ENCODE results near the gene LAMP2. TPM values are rescaled to one million over a fixed set of nuclear protein-coding genes. Genes with fewer than 3 reads are reported as not detected.

Gene LAMP2
- total and polyA plus RNA-seq, 2 experiments from 2014 or later: 175 to 275 TPM

- no peak overlapping the region for H3K4me3 ChIP-seq
- no peak overlapping the region for H3K9ac ChIP-seq
- no peak overlapping the region for H2AFZ ChIP-seq
- H3F3A ChIP-seq (ENCODE audit: insufficient read depth): no peaks in the 10 kb centered on the region
- H3K79me2 ChIP-seq (ENCODE audit: insufficient read depth): no peaks in the 10 kb centered on the region
- H3K27me3 ChIP-seq (replicated peaks; ENCODE audit: insufficient read depth): no peaks in the 10 kb centered on the region
- no peak overlapping the region for H3K4me2 ChIP-seq (ENCODE audit: unreplicated experiment)
- TF ChIP-seq EZH2 (IDR thresholded peaks at IDR 0.05; ENCODE audit: insufficient read depth, poor library complexity, severe bottlenecking): no peak
- TF ChIP-seq EZH2phosphoT487 (IDR thresholded peaks at IDR 0.05; ENCODE audit: insufficient read depth, low read depth): no peak
- no peaks in the 10 kb centered on the region for H4K20me1 ChIP-seq (ENCODE audit: insufficient read depth)
- H3K36me3 ChIP-seq (ENCODE audit: low read depth): no peaks in the 10 kb centered on the region; the same call in 1 of the 2 replicates
- in situ Hi-C loops (cut with MboI): no loop called here
- H3K4me1 ChIP-seq (ENCODE audit: insufficient read depth): no peaks in the 10 kb centered on the region
- H3K9me3 ChIP-seq (ENCODE audit: low read depth): no peaks in the 10 kb centered on the region
- no peaks in the 10 kb centered on the region for H3K9me2 ChIP-seq (ENCODE audit: insufficient read depth)
- H3K27ac ChIP-seq: no peak overlapping the region
- DNase-seq: peak; percentile 23
- 96 to 100% methylated on average over 3 of the region's 3 CpGs for whole genome bisulfite sequencing, 2 experiments (ENCODE audit: low coverage in 1 of 2, low lambda C conversion rate in 2 of 2, missing lambda C conversion rate in 2 of 2)
Observed at GRCh38 chrX:120450163-120450562, 18.9 kb downstream of the LAMP2 start.

- in situ Hi-C loops (cut with MboI): no loop called here
- no peak overlapping the region for H3K4me3 ChIP-seq
- H3K27me3 ChIP-seq (replicated peaks; ENCODE audit: insufficient read depth): no peaks in the 10 kb centered on the region
- H3K9me2 ChIP-seq (ENCODE audit: insufficient read depth): no peaks in the 10 kb centered on the region
- H3K79me2 ChIP-seq (ENCODE audit: insufficient read depth): no peaks in the 10 kb centered on the region
- H2AFZ ChIP-seq: no peak overlapping the region
- H3K4me2 ChIP-seq (ENCODE audit: unreplicated experiment): no peak overlapping the region
- 40 to 44% methylated on average over 8 of the region's 8 CpGs for WGBS, 2 experiments (ENCODE audit: low coverage in 1 of 2, low lambda C conversion rate in 2 of 2, missing lambda C conversion rate in 2 of 2)
- no peaks in the 10 kb centered on the region for H4K20me1 ChIP-seq (ENCODE audit: insufficient read depth)
- no peak overlapping the region for H3K9ac ChIP-seq
- no peaks in the 10 kb centered on the region for H3K9me3 ChIP-seq (ENCODE audit: low read depth)
- no peaks in the 10 kb centered on the region for H3F3A ChIP-seq (ENCODE audit: insufficient read depth)
- no peaks in the 10 kb centered on the region for H3K4me1 ChIP-seq (ENCODE audit: insufficient read depth)
- H3K27ac ChIP-seq: no peak overlapping the region
- H3K36me3 ChIP-seq (ENCODE audit: low read depth): no peaks in the 10 kb centered on the region; the same call in 1 of the 2 replicates
- DNase-seq: peak; percentile 59
- no peak for TF ChIP-seq EZH2 (IDR thresholded peaks at IDR 0.05; ENCODE audit: insufficient read depth, poor library complexity, severe bottlenecking)
- no peak for TF ChIP-seq EZH2phosphoT487 (IDR thresholded peaks at IDR 0.05; ENCODE audit: insufficient read depth, low read depth)
Observed at GRCh38 chrX:120446498-120446897, 22.6 kb downstream of the LAMP2 start.

- H3K9me2 ChIP-seq (ENCODE audit: insufficient read depth): no peaks in the 10 kb centered on the region
- in situ Hi-C loops (cut with MboI): no loop called here
- H3F3A ChIP-seq (ENCODE audit: insufficient read depth): no peaks in the 10 kb centered on the region
Observed at GRCh38 chrX:120439921-120440320, 29.2 kb downstream of the LAMP2 start.

GRCh38 chrX:120429776-120430540 is 39.1 kb downstream of the LAMP2 start:
- Histone ChIP-seq H3F3A (ENCODE audit: insufficient read depth) (no peaks in the 10 kb centered on the region), H3K4me3 (no peak overlapping the region), H3K9me2 (ENCODE audit: insufficient read depth) (no peaks in the 10 kb centered on the region), H3K79me2 (ENCODE audit: insufficient read depth) (no peaks in the 10 kb centered on the region), H3K9me3 (ENCODE audit: low read depth) (no peaks in the 10 kb centered on the region), H3K27ac (no peak overlapping the region), H2AFZ (no peak overlapping the region), H3K27me3 (replicated peaks; ENCODE audit: insufficient read depth) (no peaks in the 10 kb centered on the region), H3K9ac (no peak overlapping the region), H4K20me1 (ENCODE audit: insufficient read depth) (no peaks in the 10 kb centered on the region), H3K4me2 (ENCODE audit: unreplicated experiment) (no peak overlapping the region), H3K4me1 (ENCODE audit: insufficient read depth) (peaks cover 13% of the 10 kb centered on the region; the same call in 1 of the 2 replicates), H3K36me3 (ENCODE audit: low read depth) (no peaks in the 10 kb centered on the region; the same call in 1 of the 2 replicates)
- TF ChIP-seq EZH2phosphoT487 (IDR thresholded peaks at IDR 0.05; ENCODE audit: insufficient read depth, low read depth) (no peak), EZH2 (IDR thresholded peaks at IDR 0.05; ENCODE audit: insufficient read depth, poor library complexity, severe bottlenecking) (no peak)
- 46 to 50% methylated on average over 2 of the region's 2 CpGs for WGBS, 2 experiments (ENCODE audit: low coverage in 1 of 2, low lambda C conversion rate in 2 of 2, missing lambda C conversion rate in 2 of 2)
- no peak for DNase-seq
- in situ Hi-C loops (cut with MboI): no loop called here

More at GRCh38 chrX:120439921-120440320, 29.2 kb downstream of the LAMP2 start:
- Histone ChIP-seq H3K27me3 (replicated peaks; ENCODE audit: insufficient read depth) (no peaks in the 10 kb centered on the region), H3K4me1 (ENCODE audit: insufficient read depth) (no peaks in the 10 kb centered on the region), H3K9me3 (ENCODE audit: low read depth) (no peaks in the 10 kb centered on the region), H3K4me2 (ENCODE audit: unreplicated experiment) (no peak overlapping the region), H3K4me3 (no peak overlapping the region), H3K9ac (no peak overlapping the region), H3K36me3 (ENCODE audit: low read depth) (peaks cover 3% of the 10 kb centered on the region; the same call in 1 of the 2 replicates), H3K27ac (no peak overlapping the region), H3K79me2 (ENCODE audit: insufficient read depth) (no peaks in the 10 kb centered on the region), H2AFZ (no peak overlapping the region), H4K20me1 (ENCODE audit: insufficient read depth) (no peaks in the 10 kb centered on the region)
- no peak for TF ChIP-seq EZH2 (IDR thresholded peaks at IDR 0.05; ENCODE audit: insufficient read depth, poor library complexity, severe bottlenecking)
- no peak for TF ChIP-seq EZH2phosphoT487 (IDR thresholded peaks at IDR 0.05; ENCODE audit: insufficient read depth, low read depth)
- no peak for DNase-seq
- 77 to 79% methylated on average over 3 of the region's 3 CpGs for WGBS, 2 experiments (ENCODE audit: low coverage in 1 of 2, low lambda C conversion rate in 2 of 2, missing lambda C conversion rate in 2 of 2)
